Body of pancreas (tissue), 4 donors: ENCODE data around the gene BABAM2. TPM values are rescaled to one million over a fixed set of nuclear protein-coding genes. Genes with fewer than 3 reads are reported as not detected.

Source experiments
- ATAC-seq: fragments of 150-250 bp; one replicate; pipeline ENCODE4 v1.9.1; 2016
- DNase-seq, 4 donors: peaks; one replicate each; pipeline ENCODE4 v3.0.0-alpha.2; 2019
- H3K27ac ChIP-seq, 4 donors: fragments of 200-600 bp; sonication (generic); 1 replicate in 3 of 4; 2 replicates in 1 of 4; pipeline versions ENCODE4 v1.5.1 to v1.6.1; 2016 to 2019; ENCODE audit warnings: mild to moderate bottlenecking in 1 of 4, mixed read lengths in 1 of 4, moderate library complexity in 1 of 4
- H3K27me3 ChIP-seq, 2 donors: fragments of 200-600 bp; sonication (generic); one replicate each; pipeline ENCODE4 v1.6.0; 2016; ENCODE audit warnings: mild to moderate bottlenecking in 1 of 2
- H3K36me3 ChIP-seq, 2 donors: fragments of 200-600 bp; sonication (generic); replicated peaks in 1 of 2; 2 replicates each; pipeline ENCODE4 v1.5.1; 2016; ENCODE audit warnings: low read depth in 2 of 2; ENCODE audit not compliant: insufficient read depth in 1 of 2
- H3K4me1 ChIP-seq: fragments of 200-600 bp; sonication (generic); one replicate; pipeline ENCODE4 v1.6.0; 2016
- H3K4me3 ChIP-seq, 2 donors: fragments of 200-600 bp; sonication (generic); 1 replicate in 1 of 2; 2 replicates in 1 of 2; pipeline ENCODE4 v1.5.1; 2016 to 2019
- H3K9me3 ChIP-seq, 3 donors: fragments of 200-600 bp; sonication (generic); 1 replicate in 2 of 3; 2 replicates in 1 of 3; pipeline ENCODE4 v1.5.1; 2016
- POLR2A ChIP-seq, 3 donors: fragments of 450-650 bp; IDR thresholded peaks; one replicate each; pipeline ENCODE4 v1.6.1; 2016; ENCODE audit warnings: antibody characterized with exemption in 3 of 3, mild to moderate bottlenecking in 2 of 3
- WGBS, 2 donors: methylation state at CpG; one replicate each; pipeline ENCODE4 v1.1.5; 2017; 5-methylcytosine and 5-hydroxymethylcytosine counted together
- intact Hi-C: fragments of 100-400 bp; cut with DNase I; formaldehyde crosslinking; loops from one replicate; pipeline ENCODE4 v1.15.1; 2023
- total RNA-seq, 2 donors: library from RNA; depleted of rRNA; stranded (reverse); fragments of >200 nt; gene quantifications; one replicate each; pipeline ENCODE4 v1.1.0, GENCODE V29; 2016
- TF ChIP-seq, protein P1 (sequence below), 7 experiments: fragments of 450-650 bp in 4 of 7; fragments of 200-600 bp in 3 of 7; sonication (generic) in 3 of 7; IDR thresholded peaks; one replicate each; pipeline ENCODE4 v1.5.1; 2016 to 2019; ENCODE audit warnings: antibody characterized with exemption in 7 of 7

BABAM2 gene
- total RNA-seq, 2 donors from 2014 or later = 20.5 to 22.4 TPM

- Histone ChIP-seq H3K27ac (no peak overlapping the region), H3K27me3 (no peaks in the 10 kb centered on the region), H3K9me3 (no peaks in the 10 kb centered on the region), H3K36me3 (no peaks in the 10 kb centered on the region), H3K4me1 (peaks cover 39% of the 10 kb centered on the region), H3K4me3 (no peak overlapping the region)
- intact Hi-C loops = no loop called here
- DNase-seq = peak in 1 of 4 donors; percentile 48
- 46 to 58% methylated on average over 11 to 15 of the region's 15 CpGs for WGBS, 2 donors
- no peak for TF ChIP-seq POLR2A (IDR thresholded peaks at IDR 0.05)
- TF ChIP-seq, protein P1, sequence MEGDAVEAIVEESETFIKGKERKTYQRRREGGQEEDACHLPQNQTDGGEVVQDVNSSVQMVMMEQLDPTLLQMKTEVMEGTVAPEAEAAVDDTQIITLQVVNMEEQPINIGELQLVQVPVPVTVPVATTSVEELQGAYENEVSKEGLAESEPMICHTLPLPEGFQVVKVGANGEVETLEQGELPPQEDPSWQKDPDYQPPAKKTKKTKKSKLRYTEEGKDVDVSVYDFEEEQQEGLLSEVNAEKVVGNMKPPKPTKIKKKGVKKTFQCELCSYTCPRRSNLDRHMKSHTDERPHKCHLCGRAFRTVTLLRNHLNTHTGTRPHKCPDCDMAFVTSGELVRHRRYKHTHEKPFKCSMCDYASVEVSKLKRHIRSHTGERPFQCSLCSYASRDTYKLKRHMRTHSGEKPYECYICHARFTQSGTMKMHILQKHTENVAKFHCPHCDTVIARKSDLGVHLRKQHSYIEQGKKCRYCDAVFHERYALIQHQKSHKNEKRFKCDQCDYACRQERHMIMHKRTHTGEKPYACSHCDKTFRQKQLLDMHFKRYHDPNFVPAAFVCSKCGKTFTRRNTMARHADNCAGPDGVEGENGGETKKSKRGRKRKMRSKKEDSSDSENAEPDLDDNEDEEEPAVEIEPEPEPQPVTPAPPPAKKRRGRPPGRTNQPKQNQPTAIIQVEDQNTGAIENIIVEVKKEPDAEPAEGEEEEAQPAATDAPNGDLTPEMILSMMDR (IDR thresholded peaks at IDR 0.05) = no peak
- ATAC-seq = no peak
Observed at GRCh38 chr2:28340312-28341202, 450.0 kb downstream of the BABAM2 start.

- WGBS, 2 donors = 53 to 55% methylated on average over 17 of the region's 17 CpGs
- TF ChIP-seq POLR2A (IDR thresholded peaks at IDR 0.05) = no peak
- TF ChIP-seq, protein P1 (IDR thresholded peaks at IDR 0.05) = no peak
- ATAC-seq (no peak), DNase-seq (no peak)
- Histone ChIP-seq H3K4me3 (no peak overlapping the region), H3K27ac (peak overlapping the region in 2 of 4 donors; percentile 44 to 46), H3K9me3 (no peaks in the 10 kb centered on the region), H3K4me1 (peaks cover 41% of the 10 kb centered on the region), H3K36me3 (no peaks in the 10 kb centered on the region), H3K27me3 (no peaks in the 10 kb centered on the region)
- intact Hi-C loops = no loop called here
Observed at GRCh38 chr2:28341208-28341891, 450.8 kb downstream of the BABAM2 start.

DNA sequence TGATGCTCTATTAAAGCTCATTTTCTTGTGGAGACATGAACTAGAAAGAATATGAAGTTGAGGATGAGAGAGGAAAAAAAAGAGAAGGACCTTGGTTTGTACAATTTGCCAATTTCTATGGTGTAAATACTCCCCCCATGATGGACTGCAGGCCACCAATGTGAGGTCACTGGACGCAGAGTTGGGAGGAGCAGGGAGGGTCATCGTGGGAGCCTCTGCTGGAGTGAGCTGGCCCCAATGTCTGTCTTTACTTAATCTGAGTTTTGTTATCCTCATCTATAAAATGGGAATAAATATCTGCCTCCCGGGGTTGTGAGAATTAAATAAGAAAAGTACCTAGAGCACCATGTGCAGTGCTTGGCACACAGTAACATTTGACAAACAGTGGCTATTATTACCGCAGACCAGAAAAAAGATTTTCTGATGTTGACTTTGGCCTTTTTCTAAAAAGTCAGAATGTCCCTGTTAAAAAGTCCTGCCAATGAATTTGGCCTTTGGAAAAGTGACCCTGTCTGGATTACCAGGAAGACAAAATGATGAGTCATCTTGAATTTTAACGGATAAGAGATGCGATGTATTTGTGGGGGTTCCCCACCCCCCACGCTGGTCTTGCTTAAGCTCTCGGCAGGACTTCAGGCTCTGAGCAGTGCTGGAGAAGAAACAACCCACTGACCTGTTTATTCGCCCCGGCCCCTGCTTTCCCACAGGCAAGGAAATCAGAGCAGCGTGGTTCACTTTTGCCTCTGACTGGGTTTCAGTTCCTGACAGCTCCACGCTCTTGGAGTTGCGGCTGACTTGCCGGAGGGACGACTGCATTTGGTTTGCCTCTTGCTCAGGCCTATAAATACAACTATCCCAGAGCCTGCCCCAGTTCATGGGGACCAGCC is 451.8 kb downstream of the BABAM2 start:
- Histone ChIP-seq H3K9me3 (no peaks in the 10 kb centered on the region), H3K27ac (peak overlapping the region in 3 of 4 donors; percentile 42 to 46 (median 44)), H3K36me3 (no peaks in the 10 kb centered on the region), H3K4me3 (no peak overlapping the region), H3K4me1 (peaks cover 41% of the 10 kb centered on the region), H3K27me3 (no peaks in the 10 kb centered on the region)
- ATAC-seq = peak; percentile 59
- 31 to 35% methylated on average over 14 to 15 of the region's 15 CpGs for WGBS, 2 donors
- peak; percentile 50 to 70 (median 60) for DNase-seq
- intact Hi-C loops = no loop called here
- no peak for TF ChIP-seq POLR2A (IDR thresholded peaks at IDR 0.05)
- TF ChIP-seq, protein P1 (IDR thresholded peaks at IDR 0.05) = no peak

GRCh38 chr2:28343184-28343942 is 452.8 kb downstream of the BABAM2 start:
- H3K27me3 ChIP-seq = no peaks in the 10 kb centered on the region
- H3K4me3 ChIP-seq = no peak overlapping the region
- DNase-seq (no peak), ATAC-seq (no peak)
- no peaks in the 10 kb centered on the region for H3K9me3 ChIP-seq
- 74 to 79% methylated on average over 5 of the region's 5 CpGs for WGBS, 2 donors
- TF ChIP-seq POLR2A (IDR thresholded peaks at IDR 0.05) = no peak
- TF ChIP-seq, protein P1 (IDR thresholded peaks at IDR 0.05) = no peak
- peaks cover 41% of the 10 kb centered on the region for H3K4me1 ChIP-seq
- H3K36me3 ChIP-seq = no peaks in the 10 kb centered on the region
- intact Hi-C loops = no loop called here
- peak overlapping the region in 2 of 4 donors; percentile 44 to 46 for H3K27ac ChIP-seq
